Measurements from ENCODE around the gene DLG2. TPM values are rescaled to one million over a fixed set of nuclear protein-coding genes. Genes with fewer than 3 reads are reported as not detected.

The DLG2 gene
- total and polyA plus RNA-seq, 4 donors = 0.30 to 5.5 (median 0.68) TPM

- Histone ChIP-seq H3K4me3 (ENCODE audit: low read depth in 1 of 3, low read length in 3 of 3) (no peak overlapping the region), H3K27ac (ENCODE audit: low read depth in 1 of 2, low read length in 2 of 2) (no peak overlapping the region), H3K36me3 (ENCODE audit: control insufficient read depth in 4 of 4, insufficient read depth in 3 of 4, low read depth in 1 of 4, low read length in 3 of 4) (no peaks in the 10 kb centered on the region), H3K9ac (ENCODE audit: low read depth in 1 of 2, low read length in 2 of 2) (no peak overlapping the region), H3K9me3 (ENCODE audit: control insufficient read depth in 4 of 4, low read length in 3 of 4) (peaks cover 0 to 3% (median 1%) of the 10 kb centered on the region in 4 donors), H3K4me1 (ENCODE audit: control insufficient read depth in 4 of 4, insufficient read depth in 4 of 4, low read length in 3 of 4) (no peaks in the 10 kb centered on the region), H3K27me3 (ENCODE audit: control insufficient read depth in 4 of 4, insufficient read depth in 4 of 4, low read length in 3 of 4) (no peaks in the 10 kb centered on the region)
- DNase-seq (ENCODE audit: low spot score) = no peak
- TF ChIP-seq CTCF (IDR thresholded peaks at IDR 0.05; ENCODE audit: low read depth, low read length, missing input control) = no peak
- no peak for TF ChIP-seq JUND (IDR thresholded peaks at IDR 0.05)
- no peak for TF ChIP-seq MAX (IDR thresholded peaks at IDR 0.05)
- no peak for TF ChIP-seq FOXA2 (IDR thresholded peaks at IDR 0.05)
- no peak for TF ChIP-seq YY1 (IDR thresholded peaks at IDR 0.05)
- TF ChIP-seq EGR1 (IDR thresholded peaks at IDR 0.05; ENCODE audit: low read depth in 2 of 2) = no peak
- no peak for TF ChIP-seq ZBTB33 (IDR thresholded peaks at IDR 0.05)
- no peak for TF ChIP-seq ATF3 (IDR thresholded peaks at IDR 0.05)
- 80% methylated on average over 3 of the region's 3 CpGs for WGBS
Measured at GRCh38 chr11:85431319-85431718, 195.8 kb downstream of the DLG2 start.

- no peaks in the 10 kb centered on the region for H3K36me3 ChIP-seq (ENCODE audit: control insufficient read depth in 4 of 4, insufficient read depth in 3 of 4, low read depth in 1 of 4, low read length in 3 of 4)
- no peak overlapping the region for H3K4me3 ChIP-seq (ENCODE audit: low read depth in 1 of 3, low read length in 3 of 3)
- H3K27me3 ChIP-seq (ENCODE audit: control insufficient read depth in 4 of 4, insufficient read depth in 4 of 4, low read length in 3 of 4) = no peaks in the 10 kb centered on the region
- DNase-seq (ENCODE audit: low spot score) = no peak
- H3K4me1 ChIP-seq (ENCODE audit: control insufficient read depth in 4 of 4, insufficient read depth in 4 of 4, low read length in 3 of 4) = no peaks in the 10 kb centered on the region
- WGBS = 79% methylated on average over 3 of the region's 3 CpGs
- peaks cover 0 to 15% (median 2%) of the 10 kb centered on the region in 4 donors for H3K9me3 ChIP-seq (ENCODE audit: control insufficient read depth in 4 of 4, low read length in 3 of 4)
- H3K9ac ChIP-seq (ENCODE audit: low read depth in 1 of 2, low read length in 2 of 2) = no peak overlapping the region
- TF ChIP-seq YY1 (IDR thresholded peaks at IDR 0.05) (no peak), GABPA (IDR thresholded peaks at IDR 0.05 in 1 of 2, conservative IDR thresholded peaks at IDR 0.05 in 1 of 2) (no peak), EGR1 (IDR thresholded peaks at IDR 0.05; ENCODE audit: low read depth in 2 of 2) (no peak), FOXA1 (IDR thresholded peaks at IDR 0.05) (no peak), REST (IDR thresholded peaks at IDR 0.05) (no peak), FOXA2 (IDR thresholded peaks at IDR 0.05) (no peak), HNF4G (IDR thresholded peaks at IDR 0.05) (no peak), SP1 (IDR thresholded peaks at IDR 0.05) (no peak), TAF1 (conservative IDR thresholded peaks at IDR 0.05) (no peak), NR2F2 (IDR thresholded peaks at IDR 0.05) (no peak), JUND (IDR thresholded peaks at IDR 0.05) (no peak), RAD21 (IDR thresholded peaks at IDR 0.05) (no peak), HNF4A (conservative IDR thresholded peaks at IDR 0.05) (no peak), CTCF (IDR thresholded peaks at IDR 0.05; ENCODE audit: low read depth, low read length, missing input control) (no peak), RXRA (IDR thresholded peaks at IDR 0.05) (no peak), ZBTB33 (IDR thresholded peaks at IDR 0.05) (no peak), ATF3 (IDR thresholded peaks at IDR 0.05) (no peak), MAX (IDR thresholded peaks at IDR 0.05) (no peak)
- H3K27ac ChIP-seq (ENCODE audit: low read depth in 1 of 2, low read length in 2 of 2) = no peak overlapping the region
Measured at GRCh38 chr11:85423794-85424193, 203.3 kb downstream of the DLG2 start.
